SK-N-SH (cell line): ENCODE results near the gene TASOR2.

ENCODE experiments used
- NFIC ChIP-seq: IDR thresholded peaks from 2 replicates; pipeline ENCODE4 v1.4.0; 2012; ENCODE audit warnings: borderline replicate concordance
- POLR2AphosphoS5 ChIP-seq: IDR thresholded peaks from 2 replicates; pipeline ENCODE4 v1.6.1; 2012; ENCODE audit warnings: low read depth, low read length
- RAD21 ChIP-seq: IDR thresholded peaks from 2 replicates; pipeline ENCODE4 v1.6.1; 2012; ENCODE audit warnings: mild to moderate bottlenecking, low read length
- SMC3 ChIP-seq: IDR thresholded peaks from 2 replicates; pipeline ENCODE4 v1.6.1; 2012; ENCODE audit warnings: low read depth, low read length, improper control_type of control experiment
- TAF1 ChIP-seq: IDR thresholded peaks from 2 replicates; pipeline ENCODE4 v1.6.1; 2012; ENCODE audit warnings: low read depth, mild to moderate bottlenecking, low read length, moderate library complexity, borderline replicate concordance
- TF ChIP-seq, protein P1 (sequence below): fragments of 200-600 bp; sonication (generic); IDR thresholded peaks from 2 replicates; pipeline ENCODE4 v1.6.1; 2017; ENCODE audit warnings: antibody characterized with exemption, mild to moderate bottlenecking, moderate library complexity

DNA sequence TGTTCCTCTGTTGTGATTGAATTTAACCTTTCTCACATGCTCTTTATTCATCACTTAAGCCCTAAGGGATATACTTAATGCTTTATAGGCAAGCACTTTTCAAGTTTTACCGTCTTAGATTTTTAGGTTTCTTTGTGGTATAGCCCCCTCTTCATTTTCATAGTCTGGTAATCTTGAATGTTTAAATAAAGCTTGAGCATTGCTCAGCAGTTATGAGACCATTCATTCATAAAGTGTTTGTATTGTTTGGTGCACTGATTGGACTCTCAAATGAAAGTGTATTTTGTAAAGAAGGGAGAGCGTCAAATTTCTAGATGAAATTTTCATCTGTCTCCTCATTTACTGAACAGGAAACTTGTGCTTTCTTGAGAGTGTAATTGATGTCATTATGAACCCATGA is 25.2 kb downstream of the TASOR2 start:
- TF ChIP-seq, protein P1, sequence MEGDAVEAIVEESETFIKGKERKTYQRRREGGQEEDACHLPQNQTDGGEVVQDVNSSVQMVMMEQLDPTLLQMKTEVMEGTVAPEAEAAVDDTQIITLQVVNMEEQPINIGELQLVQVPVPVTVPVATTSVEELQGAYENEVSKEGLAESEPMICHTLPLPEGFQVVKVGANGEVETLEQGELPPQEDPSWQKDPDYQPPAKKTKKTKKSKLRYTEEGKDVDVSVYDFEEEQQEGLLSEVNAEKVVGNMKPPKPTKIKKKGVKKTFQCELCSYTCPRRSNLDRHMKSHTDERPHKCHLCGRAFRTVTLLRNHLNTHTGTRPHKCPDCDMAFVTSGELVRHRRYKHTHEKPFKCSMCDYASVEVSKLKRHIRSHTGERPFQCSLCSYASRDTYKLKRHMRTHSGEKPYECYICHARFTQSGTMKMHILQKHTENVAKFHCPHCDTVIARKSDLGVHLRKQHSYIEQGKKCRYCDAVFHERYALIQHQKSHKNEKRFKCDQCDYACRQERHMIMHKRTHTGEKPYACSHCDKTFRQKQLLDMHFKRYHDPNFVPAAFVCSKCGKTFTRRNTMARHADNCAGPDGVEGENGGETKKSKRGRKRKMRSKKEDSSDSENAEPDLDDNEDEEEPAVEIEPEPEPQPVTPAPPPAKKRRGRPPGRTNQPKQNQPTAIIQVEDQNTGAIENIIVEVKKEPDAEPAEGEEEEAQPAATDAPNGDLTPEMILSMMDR: no peak
- TF ChIP-seq TAF1 (no peak), RAD21 (no peak), NFIC (no peak), SMC3 (no peak), POLR2AphosphoS5 (no peak)
